Stimulated activated CD8-positive, alpha-beta memory T cell treated with anti-CD3 and anti-CD28 coated beads, Interleukin-4, amount 100 ng/mL, for 48 hours (primary cell): Measurements from ENCODE around the gene MYF5.
"Not testable (repeated sequence)": the region's sequence is repeated elsewhere in the genome, so short reads cannot be mapped to it uniquely, and the experiment has no call there.

Source experiments
- DNase-seq: peaks from one replicate; pipeline ENCODE4 v3.0.0-alpha.2; 2020

Gene MYF5

DNA sequence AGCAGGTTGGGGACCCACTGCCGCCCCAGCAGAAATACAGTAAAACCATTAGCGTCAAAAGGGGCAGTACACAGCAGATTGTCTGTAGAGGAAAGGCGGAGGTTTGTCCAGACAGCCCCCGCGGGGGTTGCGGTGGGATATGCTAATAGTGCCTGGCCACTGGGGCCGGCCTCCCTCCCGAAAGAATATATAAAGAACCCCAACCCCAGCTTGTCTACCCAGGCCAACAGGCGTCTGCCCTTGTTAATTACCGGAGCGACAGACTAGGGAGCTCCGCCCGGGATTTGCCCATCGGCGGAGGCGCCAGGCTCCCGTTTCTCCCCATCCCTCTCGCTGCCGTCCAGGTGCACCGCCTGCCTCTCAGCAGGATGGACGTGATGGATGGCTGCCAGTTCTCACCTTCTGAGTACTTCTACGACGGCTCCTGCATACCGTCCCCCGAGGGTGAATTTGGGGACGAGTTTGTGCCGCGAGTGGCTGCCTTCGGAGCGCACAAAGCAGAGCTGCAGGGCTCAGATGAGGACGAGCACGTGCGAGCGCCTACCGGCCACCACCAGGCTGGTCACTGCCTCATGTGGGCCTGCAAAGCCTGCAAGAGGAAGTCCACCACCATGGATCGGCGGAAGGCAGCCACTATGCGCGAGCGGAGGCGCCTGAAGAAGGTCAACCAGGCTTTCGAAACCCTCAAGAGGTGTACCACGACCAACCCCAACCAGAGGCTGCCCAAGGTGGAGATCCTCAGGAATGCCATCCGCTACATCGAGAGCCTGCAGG is at the start of gene MYF5:
MYF5 (plus strand) TSS at position 217 of the 774 bp plus-strand sequence; CDS start at position 369, 152 bp downstream.
- DNase-seq: no peak

- no peak for DNase-seq
Observed at GRCh38 chr12:80670214-80670613, 46.5 kb upstream of the MYF5 start.

DNA sequence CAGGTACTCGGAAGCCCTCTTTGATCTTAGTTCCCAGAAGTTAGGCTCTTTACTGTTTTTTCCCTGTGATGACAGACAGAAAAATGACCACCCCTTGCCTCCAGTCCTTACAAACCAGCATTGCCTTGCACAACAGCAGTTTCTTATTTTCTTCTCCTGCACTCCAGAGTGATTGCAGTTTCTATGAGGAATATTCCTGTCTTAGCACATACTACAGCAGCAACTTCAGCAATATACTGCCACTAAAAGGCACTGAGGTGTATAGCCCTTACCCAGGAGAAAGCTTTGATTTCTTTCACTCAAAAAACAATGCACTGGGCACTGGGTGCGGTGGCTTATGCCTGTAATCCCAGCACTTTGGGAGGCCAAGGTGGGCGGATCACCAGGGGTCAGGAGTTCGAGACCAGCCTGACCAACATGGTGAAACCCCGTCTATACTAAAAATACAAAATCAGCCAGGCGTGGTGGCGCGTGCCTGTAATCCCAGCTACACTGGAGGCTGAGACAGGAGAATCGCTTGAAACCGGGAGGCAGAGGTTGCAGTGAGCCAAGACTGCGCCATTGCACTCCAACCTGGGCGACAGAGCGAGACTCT is 40.6 kb upstream of the MYF5 start:
- DNase-seq: not testable (repeated sequence)

DNA sequence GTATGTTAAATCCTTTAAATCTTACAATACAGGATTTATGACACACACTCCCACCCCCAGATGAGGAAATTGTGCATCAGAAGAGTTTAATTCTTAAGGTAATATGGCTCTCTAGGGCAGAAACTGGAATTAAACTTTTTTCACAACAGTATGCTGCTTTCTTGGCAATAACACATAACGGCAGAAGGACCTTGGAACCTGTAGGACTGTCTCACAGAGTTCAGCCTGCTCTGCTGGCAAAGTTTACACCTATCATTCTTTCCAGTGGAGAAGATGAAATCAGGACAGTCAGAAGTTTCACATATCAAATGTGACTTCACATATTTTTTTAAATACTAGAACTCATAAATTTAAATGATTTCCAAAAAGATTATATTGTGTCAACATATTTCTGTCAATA is 39.9 kb upstream of the MYF5 start:
- DNase-seq: no peak

DNA sequence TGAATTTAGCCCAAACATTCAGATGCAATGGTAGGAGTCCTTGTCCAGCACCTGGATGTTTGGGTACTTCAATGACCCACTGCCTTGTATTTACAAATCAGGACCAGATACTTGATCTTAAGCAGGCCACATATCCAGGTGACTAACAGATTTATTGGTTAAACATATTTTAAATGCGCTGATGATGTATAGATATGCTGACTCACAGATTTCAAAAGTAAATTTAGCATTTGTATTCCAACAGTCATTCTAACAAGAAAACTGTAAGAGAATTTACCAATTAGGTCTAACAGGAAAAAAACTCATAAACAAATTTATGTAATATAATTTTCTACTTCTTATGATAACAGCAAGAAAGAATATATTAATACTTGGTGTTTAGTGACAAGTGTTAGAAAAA is 38.7 kb upstream of the MYF5 start:
- DNase-seq: no peak

DNA sequence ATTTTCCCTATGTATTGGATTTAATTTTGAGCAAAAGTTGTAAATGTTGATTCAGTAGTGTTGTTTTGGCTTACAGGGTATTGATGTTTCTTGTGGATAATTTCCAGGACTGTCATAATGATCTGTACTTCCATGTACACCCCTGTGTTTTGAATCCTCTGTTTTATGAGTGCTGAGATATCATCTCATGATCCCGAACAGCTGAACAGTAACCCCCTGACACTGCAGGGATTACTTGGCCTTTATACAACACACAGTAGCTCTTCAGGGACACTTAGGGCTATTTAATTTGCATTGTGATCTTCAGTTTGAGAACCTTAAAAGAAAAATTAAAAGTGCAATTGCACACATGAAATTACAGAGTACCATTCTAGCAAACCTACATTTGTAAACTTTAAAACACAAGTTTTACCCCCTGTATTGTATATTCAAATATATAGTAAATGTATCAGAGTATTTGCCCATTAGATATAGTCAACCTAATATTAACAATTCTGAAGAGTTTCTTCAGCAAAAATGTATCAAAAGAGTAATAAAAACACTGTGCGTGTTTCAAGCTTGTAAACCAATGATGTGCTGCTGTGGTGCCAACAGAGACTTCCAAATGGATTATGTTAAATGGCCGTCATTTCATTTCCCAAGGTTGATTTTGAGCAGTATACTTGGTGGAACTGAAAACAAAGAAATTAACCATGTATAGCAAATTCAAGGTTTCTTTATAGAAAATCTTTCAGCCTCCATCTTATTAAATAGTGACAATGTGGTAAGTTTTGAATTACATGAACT is 37.2 kb upstream of the MYF5 start:
- DNase-seq: no peak

GRCh38 chr12:80681287-80681686 is 35.4 kb upstream of the MYF5 start:
- no peak for DNase-seq

GRCh38 chr12:80681786-80682185 is 34.9 kb upstream of the MYF5 start:
- DNase-seq: no peak

DNA sequence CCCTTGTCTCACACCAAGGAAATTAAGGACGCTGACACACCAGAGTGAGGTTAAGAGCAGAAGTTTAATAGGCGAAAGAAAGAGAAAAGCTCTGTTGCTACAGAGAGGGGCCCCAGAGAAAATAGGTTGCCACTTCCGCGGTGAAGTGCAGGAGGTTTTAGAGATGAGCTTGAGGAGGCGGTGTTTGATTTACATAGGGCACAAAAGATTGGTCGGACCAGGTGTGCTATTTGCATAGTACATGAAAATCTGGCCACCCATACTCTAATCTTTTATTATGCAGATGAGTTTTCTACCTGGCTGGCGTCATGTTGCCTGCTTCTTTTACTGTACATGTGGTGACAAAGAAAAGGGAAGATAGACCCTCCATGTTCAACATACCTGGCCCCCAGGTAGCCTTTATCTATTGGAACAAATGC is 32.6 kb upstream of the MYF5 start:
- DNase-seq: no peak

DNA sequence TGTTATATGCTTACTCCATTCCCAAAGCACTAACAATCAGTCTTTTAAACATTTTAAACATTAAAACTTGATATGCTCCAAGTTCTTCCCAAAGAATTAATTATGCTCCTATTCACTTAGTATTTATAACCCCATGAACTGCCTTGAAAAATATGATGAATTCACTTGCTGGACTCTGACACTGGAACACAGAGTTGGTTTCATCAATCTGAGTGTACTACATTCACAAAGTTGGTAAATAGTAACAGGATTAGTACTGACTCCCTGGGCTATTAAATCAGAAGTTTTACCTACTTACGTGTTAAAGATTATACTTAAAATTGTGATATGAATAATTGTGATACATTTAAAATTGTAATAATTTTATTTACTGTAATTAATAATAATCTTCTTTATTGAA is 26.6 kb upstream of the MYF5 start:
- DNase-seq: no peak

DNA sequence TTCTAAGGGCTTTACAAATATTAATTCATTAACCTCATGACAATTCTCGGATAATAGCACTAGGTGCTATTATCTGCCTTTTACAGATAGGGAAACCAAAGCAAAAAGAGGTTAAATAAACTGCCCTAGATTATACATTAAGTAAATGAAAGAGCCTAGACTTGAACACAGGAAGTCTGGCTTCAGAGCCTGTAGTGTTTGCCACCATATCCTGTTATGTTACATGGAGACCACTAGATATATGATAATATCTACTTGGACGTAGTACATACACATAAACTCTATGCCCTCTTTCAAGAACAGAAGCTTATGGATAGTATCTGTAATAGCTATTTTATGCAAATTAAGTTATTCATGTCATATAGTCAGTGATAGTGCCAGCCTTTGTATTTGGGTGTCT is 26.2 kb upstream of the MYF5 start:
- no peak for DNase-seq

DNA sequence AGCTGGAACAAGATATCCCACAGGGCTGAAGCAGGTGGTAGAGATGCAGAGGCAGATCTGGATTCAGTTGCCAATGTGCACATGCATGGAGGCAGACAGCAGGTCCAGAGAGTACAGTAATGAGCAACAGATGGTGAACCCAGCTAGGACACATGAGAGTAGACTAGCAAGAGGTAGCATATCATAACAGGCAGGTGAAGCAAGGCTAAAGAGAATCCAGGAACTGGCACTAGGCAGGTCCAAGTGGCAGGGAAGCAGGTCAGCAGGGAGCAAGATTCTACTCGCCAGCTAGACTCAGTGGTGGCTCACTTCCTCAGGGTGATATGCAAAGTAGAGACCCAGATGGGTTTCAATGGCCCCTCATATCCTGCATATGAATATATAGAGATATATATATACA is 24.6 kb upstream of the MYF5 start:
- no peak for DNase-seq

- DNase-seq: no peak
Observed at GRCh38 chr12:80697270-80697887, 19.3 kb upstream of the MYF5 start.

DNA sequence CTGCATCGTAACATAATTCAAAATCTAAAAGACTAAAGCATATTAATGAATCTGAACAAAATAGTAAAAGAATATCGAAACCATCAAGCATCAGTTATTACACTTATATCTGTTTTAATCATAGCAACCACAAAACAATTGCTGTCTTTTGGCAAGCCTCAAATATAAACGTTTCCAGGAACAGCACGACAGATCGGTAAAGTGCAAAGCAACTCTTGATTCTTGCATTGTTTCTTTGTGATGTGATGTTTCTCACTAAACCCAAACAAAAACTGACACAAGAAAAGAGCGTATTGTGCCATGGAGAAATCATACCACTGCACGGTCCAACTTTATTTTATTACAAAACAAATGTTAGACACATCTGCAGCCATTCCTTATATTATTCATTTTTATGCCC is 18.5 kb upstream of the MYF5 start:
- DNase-seq: no peak

DNA sequence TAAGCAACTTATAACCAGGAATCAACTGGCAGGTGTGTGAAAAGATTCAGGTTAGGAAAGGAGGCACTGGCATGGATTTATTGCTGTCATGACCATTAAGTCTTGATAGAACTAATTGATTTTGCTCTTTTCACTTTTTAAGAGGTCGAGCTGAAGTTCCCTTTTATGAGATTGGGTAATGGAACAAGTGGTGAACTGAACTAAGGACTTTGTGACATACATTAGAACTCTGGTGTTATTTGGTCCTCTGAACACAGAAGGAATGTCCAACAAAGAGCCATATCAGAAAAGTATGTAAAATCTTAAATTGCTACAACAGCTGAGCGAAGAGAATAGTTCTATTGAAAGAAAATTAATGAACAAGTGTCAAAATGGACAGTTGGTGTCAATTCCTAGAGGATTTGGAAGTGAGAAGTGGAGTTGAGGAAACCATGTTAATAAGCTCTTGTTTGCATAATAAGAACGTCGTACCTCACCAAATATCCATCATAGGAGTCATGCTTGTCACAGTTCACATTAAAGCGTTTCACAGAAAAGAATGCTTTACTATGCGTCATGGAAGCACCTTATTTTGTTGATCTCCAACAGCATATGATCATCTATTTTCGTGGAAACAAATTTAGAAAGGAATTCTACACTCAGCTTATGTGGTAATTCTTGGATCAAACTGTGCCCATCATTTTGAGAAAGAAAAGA is 17.7 kb upstream of the MYF5 start:
- DNase-seq: no peak

- no peak for DNase-seq
Observed at GRCh38 chr12:80700327-80700726, 16.4 kb upstream of the MYF5 start.

- no peak for DNase-seq
Observed at GRCh38 chr12:80701388-80701787, 15.3 kb upstream of the MYF5 start.

GRCh38 chr12:80702889-80703805 is 13.6 kb upstream of the MYF5 start:
- DNase-seq: no peak

DNA sequence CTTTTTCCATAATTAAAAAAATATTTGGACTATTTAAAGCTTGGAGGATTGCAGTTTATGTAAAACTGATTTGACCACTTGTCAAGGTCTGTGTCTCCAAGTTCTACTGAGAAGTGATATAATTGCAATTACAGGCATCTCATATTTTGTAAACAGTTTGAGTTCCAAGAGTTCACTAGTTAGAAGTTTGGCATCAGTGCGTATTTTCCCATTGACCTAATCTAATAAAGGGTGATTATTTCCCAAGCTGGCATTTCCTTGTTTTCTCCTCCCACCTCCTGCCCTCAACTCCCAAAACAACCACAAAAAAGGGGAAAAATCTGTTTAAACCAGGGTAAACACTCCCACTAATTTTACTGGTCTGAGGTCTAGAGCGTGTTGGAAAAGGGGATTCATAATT is 12.3 kb upstream of the MYF5 start:
- DNase-seq: no peak

DNA sequence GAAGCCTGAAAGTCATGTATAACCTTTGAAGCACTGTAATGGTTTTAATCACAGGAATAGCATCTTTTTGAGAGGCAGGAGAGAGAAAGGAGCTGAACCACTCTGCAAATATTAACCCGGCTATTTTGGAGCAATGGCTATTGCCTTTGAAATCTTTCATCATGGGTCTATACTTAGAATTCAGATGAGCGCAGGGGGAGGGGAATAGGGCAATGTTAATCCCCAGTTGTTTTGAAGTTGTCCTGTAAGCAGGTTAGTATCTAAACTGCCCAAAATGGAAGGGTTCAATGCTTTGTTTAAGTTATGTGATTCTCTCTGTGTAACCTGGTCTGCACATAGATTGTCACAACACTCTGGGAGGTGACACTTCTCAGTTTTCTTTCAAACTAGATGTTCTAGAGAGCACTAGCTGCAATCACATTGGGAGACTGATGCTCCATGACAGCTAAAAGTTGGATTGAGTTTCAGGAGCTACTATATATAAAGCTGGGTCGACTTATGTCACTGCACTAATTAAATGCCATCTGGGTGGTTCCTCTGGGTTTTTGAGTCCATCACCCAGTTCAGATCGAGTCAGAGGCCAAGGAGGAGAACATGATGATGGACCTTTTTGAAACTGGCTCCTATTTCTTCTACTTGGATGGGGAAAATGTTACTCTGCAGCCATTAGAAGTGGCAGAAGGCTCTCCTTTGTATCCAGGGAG is 9.4 kb upstream of the MYF5 start, which contains the start of gene MYF6:
MYF6 (plus strand) TSS at position 509 of the 704 bp plus-strand sequence; CDS start at position 595, 86 bp downstream.
- no peak for DNase-seq

DNA sequence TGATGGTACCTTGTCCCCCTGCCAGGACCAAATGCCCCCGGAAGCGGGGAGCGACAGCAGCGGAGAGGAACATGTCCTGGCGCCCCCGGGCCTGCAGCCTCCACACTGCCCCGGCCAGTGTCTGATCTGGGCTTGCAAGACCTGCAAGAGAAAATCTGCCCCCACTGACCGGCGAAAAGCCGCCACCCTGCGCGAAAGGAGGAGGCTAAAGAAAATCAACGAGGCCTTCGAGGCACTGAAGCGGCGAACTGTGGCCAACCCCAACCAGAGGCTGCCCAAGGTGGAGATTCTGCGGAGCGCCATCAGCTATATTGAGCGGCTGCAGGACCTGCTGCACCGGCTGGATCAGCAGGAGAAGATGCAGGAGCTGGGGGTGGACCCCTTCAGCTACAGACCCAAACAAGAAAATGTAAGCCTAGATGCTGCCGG is 8.9 kb upstream of the MYF5 start:
- no peak for DNase-seq
